NK-92 (cell line): ENCODE data around the gene LRP1B.
"Not testable (repeated sequence)": the region's sequence is repeated elsewhere in the genome, so short reads cannot be mapped to it uniquely, and the experiment has no call there.

Source experiments
- DNase-seq: peaks from one replicate; lab custom pipeline; 2025; ENCODE audit not compliant: unreplicated experiment; lab: John Stamatoyannopoulos, UW

LRP1B gene

GRCh38 chr2:141186413-141187074 lies 944.3 kb downstream of the LRP1B start:
- no peak for DNase-seq

DNA sequence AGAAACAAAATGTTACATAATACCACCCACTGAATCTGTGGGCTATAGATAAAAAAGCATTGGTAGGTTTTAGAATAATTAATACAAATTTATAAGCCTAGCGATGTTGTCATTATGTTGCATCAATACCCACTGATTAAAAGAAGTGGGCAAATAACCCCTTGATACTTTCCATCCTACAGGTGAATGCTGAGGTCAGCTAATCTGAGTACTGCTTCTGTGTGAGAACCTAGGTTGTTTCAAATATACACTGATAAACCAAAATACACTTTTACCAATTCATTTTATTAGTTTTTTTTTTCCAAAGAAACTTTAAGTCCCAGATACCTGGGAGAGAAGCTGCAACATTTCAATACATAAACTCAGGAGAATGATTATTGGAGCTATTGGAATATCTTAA lies 948.6 kb downstream of the LRP1B start:
- no peak for DNase-seq

GRCh38 chr2:141169117-141169516 lies 961.7 kb downstream of the LRP1B start:
- DNase-seq, result not testable (repeated sequence)

GRCh38 chr2:141162314-141162713 lies 968.5 kb downstream of the LRP1B start:
- no peak for DNase-seq

DNA sequence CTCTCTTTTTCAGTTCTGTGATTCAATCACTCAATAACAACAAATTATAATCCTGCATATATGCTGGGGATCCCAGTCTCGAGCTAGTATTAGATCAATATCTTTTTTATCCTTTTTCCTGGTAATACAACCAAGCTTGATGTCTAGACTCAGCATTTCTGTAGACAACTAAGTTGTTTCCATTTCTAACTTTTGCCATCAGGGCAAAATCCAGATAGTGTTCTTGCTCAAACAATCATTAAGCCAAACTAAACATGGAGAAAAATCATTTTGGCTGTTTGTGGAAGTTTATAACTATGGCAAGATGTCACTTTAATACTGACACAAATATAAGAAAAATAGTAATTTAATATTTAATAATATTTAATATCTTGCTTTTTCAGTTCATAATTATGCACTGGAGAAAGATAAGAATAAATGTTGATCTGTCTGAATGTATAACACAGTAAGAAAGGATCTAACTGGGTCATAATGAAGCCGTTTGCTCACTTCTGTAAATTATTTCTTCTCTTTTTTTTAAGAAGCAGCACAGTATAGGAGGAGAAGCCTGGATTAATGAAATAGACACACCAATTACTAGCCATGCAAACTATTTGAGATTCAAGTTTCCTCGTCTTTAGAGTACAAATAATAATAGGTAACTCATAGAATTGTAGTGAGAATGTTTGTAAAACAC lies 979.1 kb downstream of the LRP1B start:
- no peak for DNase-seq

DNA sequence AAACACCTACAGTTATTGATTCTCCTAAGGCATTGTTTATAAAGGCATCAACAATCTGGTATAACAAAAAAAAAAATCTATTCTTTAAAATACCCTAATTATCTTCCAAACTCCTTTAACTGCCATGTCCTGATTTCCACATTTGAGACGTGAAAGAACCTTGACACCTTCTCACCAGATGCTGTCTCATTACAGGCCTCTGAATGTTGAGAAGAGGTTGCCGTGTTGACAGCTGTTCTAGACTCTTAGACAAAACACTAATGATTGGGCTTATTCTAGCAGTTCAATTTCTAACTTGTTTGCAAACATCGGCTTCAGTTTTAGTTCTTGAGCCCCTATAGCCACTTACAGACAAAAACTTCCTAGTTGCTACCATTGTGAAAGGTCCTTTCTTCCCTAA lies 988.8 kb downstream of the LRP1B start:
- no peak for DNase-seq

- peak; percentile 4 for DNase-seq
Measured at GRCh38 chr2:141137122-141137693, 993.6 kb downstream of the LRP1B start.

DNA sequence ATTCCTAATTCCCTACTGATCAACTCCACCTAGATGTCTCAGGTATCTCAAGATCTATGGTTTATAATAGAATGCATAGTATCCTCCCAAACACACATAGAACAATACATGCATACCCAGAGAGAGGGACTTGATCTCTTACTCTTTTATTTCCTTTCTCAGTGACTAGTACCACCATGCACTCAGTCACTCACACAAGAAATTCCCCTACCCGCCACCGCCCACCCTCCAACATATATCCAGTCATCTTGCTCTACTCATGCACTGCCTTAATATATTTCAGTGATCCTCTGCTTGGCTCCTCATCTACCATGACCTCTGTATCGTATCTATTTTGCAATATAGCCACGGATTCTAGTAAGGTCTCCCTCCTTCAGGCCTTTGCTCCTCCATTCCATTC lies 996.9 kb downstream of the LRP1B start:
- no peak for DNase-seq

GRCh38 chr2:141125432-141125831 lies 1005.4 kb downstream of the LRP1B start:
- DNase-seq, result no peak

DNA sequence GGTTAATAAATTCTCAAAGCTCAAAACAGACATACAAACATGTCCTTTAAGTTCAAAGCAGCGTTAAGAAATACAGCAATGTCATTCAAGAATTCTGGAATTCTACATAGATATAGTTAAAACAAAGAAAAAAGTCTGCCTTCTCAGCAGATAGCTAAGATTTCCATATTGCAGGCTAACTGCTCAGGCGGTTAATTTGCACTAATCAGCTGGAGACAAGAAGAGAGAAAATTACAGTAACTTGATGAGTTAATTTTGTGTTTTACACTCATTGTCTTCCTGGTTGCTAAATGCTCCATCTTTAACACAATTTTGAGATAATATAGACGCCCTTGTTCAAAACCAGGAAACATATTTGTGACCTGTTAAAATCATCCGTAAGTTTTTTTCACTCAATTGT lies 1012.0 kb downstream of the LRP1B start:
- no peak for DNase-seq

GRCh38 chr2:141113301-141113700 lies 1017.5 kb downstream of the LRP1B start:
- no peak for DNase-seq

DNA sequence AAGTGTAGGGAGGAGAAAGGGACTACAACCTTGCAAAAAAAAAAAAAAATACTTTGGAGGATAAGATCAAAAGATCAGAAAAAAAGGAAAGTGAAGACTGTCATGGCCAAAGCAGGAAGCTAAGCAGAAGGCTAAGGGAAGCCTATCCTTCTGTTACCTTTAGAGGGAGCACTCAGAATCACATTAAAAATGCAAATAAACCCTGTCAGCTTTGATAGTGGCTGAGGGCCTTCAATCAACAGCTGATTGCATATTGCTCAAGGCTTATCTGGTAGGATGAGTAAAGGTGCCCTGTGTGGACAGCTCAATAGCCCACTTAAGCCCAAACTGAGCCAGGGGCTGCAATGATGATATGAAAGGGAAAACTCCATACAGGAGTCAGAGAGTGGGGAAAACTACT lies 1021.2 kb downstream of the LRP1B start:
- no peak for DNase-seq

DNA sequence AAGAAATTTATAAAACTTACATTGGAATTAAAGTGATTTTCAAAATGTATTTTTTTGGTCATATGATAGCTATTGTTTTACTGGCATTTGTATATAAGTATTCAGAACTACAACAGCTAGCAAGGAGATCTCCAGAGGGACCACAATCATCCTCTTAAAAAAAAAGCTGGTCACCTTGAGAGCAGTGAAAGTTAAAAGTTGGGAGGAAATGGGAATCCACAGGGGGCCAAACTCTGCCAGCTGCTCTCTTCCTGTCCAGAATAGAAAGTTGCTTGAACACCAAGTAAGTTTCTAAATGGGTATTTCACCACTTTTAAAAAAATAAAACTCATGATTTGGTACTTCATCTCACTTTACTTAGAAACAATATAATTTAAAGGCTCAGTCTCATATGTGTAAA lies 1025.1 kb downstream of the LRP1B start:
- DNase-seq, result no peak

GRCh38 chr2:141103216-141103615 lies 1027.6 kb downstream of the LRP1B start:
- no peak for DNase-seq

DNA sequence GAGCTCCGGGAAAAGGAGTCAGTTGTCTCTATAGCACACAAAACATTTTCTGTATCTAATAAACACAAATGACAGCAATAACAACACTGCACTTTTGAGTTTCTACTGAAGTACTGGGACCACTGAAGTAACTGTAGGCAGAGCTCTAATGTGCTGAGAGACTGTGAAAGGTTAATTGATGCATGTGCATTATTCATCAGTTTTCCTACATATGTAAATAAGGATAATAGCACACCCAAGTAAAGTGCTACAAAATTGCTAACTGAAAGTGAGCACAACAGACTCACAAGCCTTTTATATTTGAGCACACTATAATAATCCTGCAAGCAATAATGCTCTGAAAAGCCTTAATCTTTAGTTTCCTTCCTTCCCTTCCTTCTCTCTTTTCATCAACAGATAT lies 1051.6 kb downstream of the LRP1B start:
- no peak for DNase-seq

GRCh38 chr2:141075753-141076152 lies 1055.1 kb downstream of the LRP1B start:
- DNase-seq, result no peak

- DNase-seq, result no peak
Measured at GRCh38 chr2:141068053-141068682, 1062.6 kb downstream of the LRP1B start.

DNA sequence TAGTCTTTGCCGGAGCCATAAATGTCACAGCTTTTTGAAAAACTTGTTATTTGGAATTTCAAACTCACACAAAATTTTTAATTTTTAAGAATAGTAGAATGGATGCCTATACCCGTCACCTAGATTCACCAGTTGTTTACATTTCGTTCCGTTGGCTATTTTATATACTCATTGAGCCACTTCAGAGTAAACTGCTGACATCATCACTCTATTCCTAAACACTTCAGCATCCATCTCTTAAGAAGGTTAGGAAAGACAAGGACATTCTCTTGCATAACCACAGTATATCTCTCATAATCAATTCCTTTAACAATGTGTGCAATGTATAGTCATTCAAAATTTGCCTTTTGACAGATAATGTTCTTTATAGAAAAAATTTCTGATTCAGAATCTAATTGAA lies 1065.8 kb downstream of the LRP1B start:
- no peak for DNase-seq

- DNase-seq, result no peak
Measured at GRCh38 chr2:141063406-141063805, 1067.4 kb downstream of the LRP1B start.

DNA sequence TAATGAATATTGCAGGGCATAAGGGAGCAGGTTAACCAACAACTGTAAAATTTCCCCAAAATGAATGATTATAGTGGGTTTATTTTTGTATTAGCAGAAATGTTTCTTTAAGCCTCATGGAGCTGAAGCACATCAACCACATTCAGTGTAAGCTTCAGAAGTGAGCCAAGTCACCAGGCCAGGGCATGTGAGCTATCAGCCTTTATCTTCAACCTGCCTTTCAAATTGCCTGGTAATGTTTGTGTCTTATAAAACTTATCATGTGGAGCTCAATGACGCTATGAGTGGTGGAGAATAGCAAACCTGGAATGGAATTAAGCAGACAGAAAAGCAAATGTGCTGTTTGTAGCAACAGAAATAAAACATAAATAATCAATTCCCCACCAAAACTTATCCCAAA lies 1068.4 kb downstream of the LRP1B start:
- DNase-seq, result no peak

DNA sequence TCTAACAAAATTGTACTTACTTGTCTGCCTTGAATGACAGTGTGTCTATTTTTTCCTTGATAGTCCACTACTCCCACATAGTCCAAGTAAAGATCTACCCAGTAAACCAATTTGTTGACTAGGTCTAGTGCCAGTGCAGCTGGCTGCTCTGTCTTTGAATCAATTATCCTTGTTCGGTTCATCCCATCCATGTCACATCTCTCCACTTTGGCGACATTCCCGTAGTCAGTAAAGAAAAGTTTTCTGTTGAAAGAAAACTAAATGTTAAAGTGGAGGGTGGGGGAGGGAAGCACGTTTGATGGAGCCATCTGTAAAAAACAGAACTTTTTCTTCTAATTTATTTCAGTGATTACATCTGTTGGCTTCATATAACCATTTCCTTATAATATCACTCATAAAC lies 1068.8 kb downstream of the LRP1B start:
- DNase-seq, result no peak

- no peak for DNase-seq
Measured at GRCh38 chr2:141058556-141058955, 1072.3 kb downstream of the LRP1B start.
